Raji (cell line): Measurements from ENCODE around the gene ASPN.

Experiments
- POLR2A ChIP-seq: IDR thresholded peaks from 2 replicates; pipeline ENCODE4 v1.6.1; 2011; ENCODE audit warnings: low read depth, low read length, control low read depth; ENCODE audit not compliant: insufficient read depth

Gene ASPN

DNA sequence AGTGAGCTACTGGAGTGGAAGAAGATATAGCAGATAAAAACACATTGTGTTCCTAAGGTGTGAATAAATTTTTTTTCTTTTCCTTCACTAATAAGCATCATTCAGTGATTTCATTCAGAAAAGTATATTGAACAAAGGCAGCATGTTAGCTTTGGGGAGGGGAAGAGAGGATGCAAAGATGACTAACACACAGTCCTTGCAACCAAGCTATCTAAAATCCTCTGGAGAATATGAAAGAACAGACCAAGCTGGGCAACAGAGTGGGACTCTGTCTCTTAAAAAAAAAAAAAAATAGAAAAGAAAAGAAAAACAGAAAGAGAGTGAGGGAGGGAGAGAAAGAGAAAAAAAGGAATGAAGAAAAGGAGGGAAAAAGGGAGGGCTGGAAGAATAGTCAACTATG is 35.8 kb downstream of the ASPN start:
- no peak for TF ChIP-seq POLR2A

GRCh38 chr9:92444841-92445240 is 37.5 kb downstream of the ASPN start:
- TF ChIP-seq POLR2A = no peak

DNA sequence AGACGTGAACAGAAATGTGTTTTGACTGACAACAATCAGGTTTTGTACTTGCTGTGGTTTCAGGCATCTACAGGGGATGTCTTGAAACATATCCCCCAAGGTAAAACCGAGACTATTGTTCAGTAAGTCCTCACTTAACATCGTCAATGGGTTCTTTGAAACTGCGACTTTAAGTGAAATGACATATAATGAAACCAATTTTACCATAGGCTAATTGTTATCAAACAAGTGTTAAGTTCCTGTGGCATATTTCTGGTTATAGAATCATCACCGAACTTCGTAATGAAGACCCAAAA is 41.6 kb downstream of the ASPN start:
- no peak for TF ChIP-seq POLR2A

- TF ChIP-seq POLR2A = no peak
Measured at GRCh38 chr9:92439921-92440750, 42.2 kb downstream of the ASPN start.

- no peak for TF ChIP-seq POLR2A
Measured at GRCh38 chr9:92438900-92439526, 43.3 kb downstream of the ASPN start.

DNA sequence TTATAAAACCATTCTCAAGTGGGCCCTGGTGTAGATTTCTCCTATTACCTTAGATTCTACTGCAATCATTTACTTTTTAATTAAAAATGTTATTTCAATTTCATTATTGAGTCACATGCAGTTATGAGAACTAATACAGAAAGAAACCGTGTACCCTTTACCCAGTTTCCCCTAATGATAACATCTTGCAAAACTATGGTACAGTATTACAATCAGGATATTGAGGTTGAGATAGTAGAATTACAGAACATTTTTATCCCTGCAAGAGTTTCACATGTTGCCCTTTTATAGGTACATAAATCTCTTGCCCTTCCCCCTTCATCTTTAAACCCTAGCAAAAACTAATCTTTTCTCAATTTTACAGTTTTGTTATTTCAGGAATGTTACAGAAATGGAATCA is 47.0 kb downstream of the ASPN start:
- TF ChIP-seq POLR2A = no peak

- TF ChIP-seq POLR2A = no peak
Measured at GRCh38 chr9:92432972-92433548, 49.2 kb downstream of the ASPN start.

DNA sequence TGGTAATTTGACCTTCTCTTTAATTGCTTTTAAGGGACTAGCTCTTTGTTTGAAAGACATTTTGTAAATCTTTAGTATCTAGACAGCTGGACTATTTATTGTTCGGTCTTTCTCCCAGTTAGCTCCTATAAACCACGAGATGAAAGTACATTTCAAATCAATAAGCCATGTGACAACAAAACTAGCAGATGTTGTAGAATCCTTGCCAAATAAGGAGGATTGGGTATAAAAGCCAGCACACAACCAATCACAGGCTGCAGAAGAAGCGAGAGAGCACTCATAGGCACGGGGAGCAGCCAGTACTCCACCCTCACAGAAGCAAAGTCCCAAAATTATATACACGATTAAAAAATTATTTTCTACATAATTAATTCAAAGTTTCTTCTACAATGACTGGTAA is 50.0 kb downstream of the ASPN start:
- TF ChIP-seq POLR2A = no peak

- no peak for TF ChIP-seq POLR2A
Measured at GRCh38 chr9:92429836-92430235, 52.5 kb downstream of the ASPN start.

- TF ChIP-seq POLR2A = no peak
Measured at GRCh38 chr9:92426501-92427145, 55.7 kb downstream of the ASPN start.

GRCh38 chr9:92425474-92425873 is 56.8 kb downstream of the ASPN start:
- no peak for TF ChIP-seq POLR2A

GRCh38 chr9:92424340-92424739 is 58.0 kb downstream of the ASPN start, which contains the start of gene OMD:
Gene OMD (minus strand): TSS chr9:92424471. CDS start chr9:92417558, 6,913 bp downstream.
- no peak for TF ChIP-seq POLR2A

GRCh38 chr9:92423612-92424011 is 58.7 kb downstream of the ASPN start:
- no peak for TF ChIP-seq POLR2A

GRCh38 chr9:92422611-92423338 is 59.5 kb downstream of the ASPN start:
- no peak for TF ChIP-seq POLR2A

GRCh38 chr9:92414566-92414965 is 67.7 kb downstream of the ASPN start:
- no peak for TF ChIP-seq POLR2A

- no peak for TF ChIP-seq POLR2A
Measured at GRCh38 chr9:92408747-92409478, 73.4 kb downstream of the ASPN start.
